Jurkat, Clone E6-1 (cell line): ENCODE results near the gene PACSIN3.

Experiments
- DNase-seq: peaks from one replicate; pipeline ENCODE4 v3.0.0-alpha.2; 2011; ENCODE audit warnings: low read depth, low spot score
- H3K4me3 ChIP-seq: 2 replicates; pipeline ENCODE4 v1.5.1; 2011; ENCODE audit warnings: mild to moderate bottlenecking, low read length, control low read depth, moderate library complexity

PACSIN3 gene

DNA sequence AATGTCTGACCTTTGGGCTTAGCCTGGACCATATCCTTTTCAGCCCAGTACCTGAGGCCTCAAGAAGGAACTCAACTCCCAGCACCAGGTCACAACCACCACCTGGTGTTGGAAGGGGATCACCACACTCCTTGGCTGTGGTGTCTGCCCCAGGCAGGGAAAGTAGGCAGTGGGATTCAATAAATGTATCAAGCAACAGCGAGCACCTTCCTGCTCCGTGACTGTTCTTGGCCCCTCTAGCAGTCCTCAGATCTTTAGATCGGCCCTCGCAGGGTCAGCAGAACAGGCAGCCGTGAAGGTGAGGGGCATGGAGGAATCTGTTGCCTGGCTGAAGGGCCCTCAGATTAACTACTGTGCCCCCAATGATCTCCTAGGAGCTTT, 25.5 kb downstream of the PACSIN3 start:
- H3K4me3 ChIP-seq, result no peak overlapping the region
- DNase-seq, result no peak

- DNase-seq, result no peak
- H3K4me3 ChIP-seq, result no peak overlapping the region
Measured at GRCh38 chr11:47158242-47158641, 28.0 kb downstream of the PACSIN3 start.

GRCh38 chr11:47157805-47158204, 28.4 kb downstream of the PACSIN3 start:
- H3K4me3 ChIP-seq, result no peak overlapping the region
- no peak for DNase-seq

GRCh38 chr11:47156951-47157350, 29.3 kb downstream of the PACSIN3 start:
- H3K4me3 ChIP-seq, result no peak overlapping the region
- DNase-seq, result no peak

DNA sequence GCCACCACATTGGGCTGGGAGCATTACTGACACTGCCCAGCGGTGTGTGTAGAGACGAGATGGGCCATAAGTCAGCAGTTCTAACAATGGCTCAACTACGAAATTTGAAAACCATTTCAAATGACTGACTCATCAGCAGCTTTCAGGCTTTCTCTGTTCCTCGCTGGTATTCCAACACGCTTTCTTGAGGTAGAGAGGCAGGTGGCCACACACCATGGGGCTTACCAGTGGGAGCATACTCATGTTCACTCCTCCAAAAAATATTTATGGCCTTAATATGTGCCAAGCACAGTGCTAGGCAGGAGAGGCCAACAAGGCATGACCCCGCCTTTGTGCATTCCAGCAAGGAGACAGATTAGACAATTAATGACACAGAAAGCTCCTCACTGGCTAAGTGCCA, 29.9 kb downstream of the PACSIN3 start:
- DNase-seq, result no peak
- no peak overlapping the region for H3K4me3 ChIP-seq

- H3K4me3 ChIP-seq, result no peak overlapping the region
- DNase-seq, result no peak
Measured at GRCh38 chr11:47155879-47156278, 30.4 kb downstream of the PACSIN3 start.

GRCh38 chr11:47154616-47155570, 31.3 kb downstream of the PACSIN3 start:
- DNase-seq, result peak; percentile 87
- peak overlapping the region; percentile 43 for H3K4me3 ChIP-seq

- peak overlapping the region; percentile 0 for H3K4me3 ChIP-seq
- DNase-seq, result peak; percentile 71
Measured at GRCh38 chr11:47152953-47153950, 33.0 kb downstream of the PACSIN3 start.

GRCh38 chr11:47152126-47152952, 33.9 kb downstream of the PACSIN3 start:
- no peak for DNase-seq
- no peak overlapping the region for H3K4me3 ChIP-seq

GRCh38 chr11:47149782-47150181, 36.5 kb downstream of the PACSIN3 start:
- no peak for DNase-seq
- H3K4me3 ChIP-seq, result no peak overlapping the region

- no peak for DNase-seq
- H3K4me3 ChIP-seq, result no peak overlapping the region
Measured at GRCh38 chr11:47148903-47149531, 37.2 kb downstream of the PACSIN3 start.

- no peak for DNase-seq
- no peak overlapping the region for H3K4me3 ChIP-seq
Measured at GRCh38 chr11:47148270-47148669, 38.0 kb downstream of the PACSIN3 start.

DNA sequence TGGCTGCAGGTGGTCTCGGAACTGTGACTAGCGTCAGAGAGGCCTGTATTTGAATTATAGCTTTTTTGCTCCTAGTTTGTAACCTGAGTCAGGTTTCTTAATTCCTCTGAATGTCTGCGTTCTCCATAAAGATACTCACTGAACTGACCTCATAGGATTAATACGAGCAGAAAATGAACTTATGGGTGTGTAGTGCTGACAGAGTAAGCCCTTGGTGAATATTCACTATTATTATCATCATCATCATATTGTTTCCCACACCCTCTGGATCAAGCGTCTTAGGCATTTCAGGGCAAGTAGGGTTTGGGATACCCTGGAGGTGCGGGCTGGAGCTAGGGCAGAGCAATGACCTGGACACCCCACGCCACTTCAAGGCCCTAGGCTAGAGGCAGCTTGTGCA, 38.6 kb downstream of the PACSIN3 start:
- DNase-seq, result no peak
- no peak overlapping the region for H3K4me3 ChIP-seq

DNA sequence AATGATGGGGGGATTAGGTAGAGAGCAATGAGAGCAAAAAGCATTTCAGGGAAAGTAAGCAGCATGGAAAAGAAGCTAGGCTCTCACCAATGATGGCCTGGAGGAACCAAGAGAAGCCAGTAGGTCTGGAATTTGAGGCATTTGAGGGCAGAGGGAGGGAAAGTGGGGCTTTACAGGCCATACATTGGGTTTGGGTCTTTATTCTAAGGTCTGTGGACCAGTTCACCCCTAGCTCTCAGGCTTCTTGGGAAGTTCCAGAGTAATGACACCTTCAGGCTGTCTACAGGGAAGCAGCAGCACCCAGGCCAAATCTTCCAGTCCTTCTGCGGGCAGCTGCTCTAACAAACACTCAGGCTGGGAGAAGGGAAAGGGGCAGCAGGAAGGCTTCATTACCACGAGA, 39.0 kb downstream of the PACSIN3 start:
- no peak overlapping the region for H3K4me3 ChIP-seq
- no peak for DNase-seq

DNA sequence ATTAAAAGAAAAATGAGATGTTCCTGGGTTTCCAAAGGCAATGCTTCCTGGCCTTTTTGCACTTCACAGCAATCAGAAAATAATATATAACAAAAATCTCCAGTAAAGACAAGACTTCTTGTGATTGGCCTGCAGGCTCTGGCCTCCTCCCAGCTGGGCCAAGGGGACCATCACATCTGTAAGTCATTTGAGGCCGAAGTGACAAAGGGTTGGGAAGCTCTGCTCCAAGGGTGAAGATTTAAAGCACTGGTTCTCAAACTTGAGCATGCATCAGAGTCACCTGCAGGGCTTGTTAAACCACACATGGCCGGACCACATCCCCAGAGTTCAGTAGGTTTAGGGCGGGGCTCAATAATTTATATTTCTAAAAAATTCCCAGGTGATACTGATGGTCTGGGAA, 41.7 kb downstream of the PACSIN3 start:
- no peak overlapping the region for H3K4me3 ChIP-seq
- no peak for DNase-seq

DNA sequence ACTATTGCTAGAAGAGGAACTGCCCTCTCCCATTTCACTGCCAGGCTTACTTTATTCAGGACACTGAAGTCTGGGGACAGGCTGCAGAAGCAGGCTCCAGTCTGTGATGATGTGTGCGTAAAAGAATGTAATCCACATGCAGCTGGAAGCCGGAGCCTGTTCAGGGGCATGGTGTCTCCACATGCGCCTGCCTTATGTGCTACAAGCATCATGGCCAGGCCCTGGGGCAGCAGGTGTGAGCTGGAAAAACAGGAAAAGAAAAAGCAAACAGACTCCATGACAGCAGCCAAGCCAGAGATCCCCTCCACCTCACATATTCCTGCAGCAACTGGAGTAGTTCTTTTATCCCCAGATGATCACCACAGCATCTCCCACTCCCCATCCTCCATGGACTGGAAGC, 42.9 kb downstream of the PACSIN3 start:
- DNase-seq, result no peak

DNA sequence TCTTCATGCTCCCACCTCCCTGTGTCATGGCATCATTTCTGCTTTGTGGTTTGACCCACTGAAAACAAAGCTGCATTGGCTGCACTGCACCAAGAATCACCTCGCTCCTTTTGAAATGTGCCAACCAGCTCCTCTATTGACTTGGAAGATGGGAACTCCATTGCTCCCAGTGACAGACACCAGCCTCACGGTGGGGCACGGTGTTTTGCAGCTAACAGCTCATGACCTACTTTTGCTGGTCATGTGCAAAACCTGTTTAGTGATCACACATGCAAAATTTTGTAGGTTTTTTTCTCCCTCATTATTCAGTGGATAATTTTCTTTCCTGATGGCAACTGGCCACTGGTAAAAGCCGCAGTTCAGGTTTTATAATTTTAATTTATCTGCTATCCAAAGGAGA, 46.4 kb downstream of the PACSIN3 start:
- no peak overlapping the region for H3K4me3 ChIP-seq
- DNase-seq, result no peak

More for the DNA sequence above, 42.9 kb downstream of the PACSIN3 start:
- H3K4me3 ChIP-seq, result no peak overlapping the region

- H3K4me3 ChIP-seq, result no peak overlapping the region
- DNase-seq, result no peak
Measured at GRCh38 chr11:47137476-47137875, 48.8 kb downstream of the PACSIN3 start.

GRCh38 chr11:47136921-47137320, 49.3 kb downstream of the PACSIN3 start:
- DNase-seq, result no peak
- no peak overlapping the region for H3K4me3 ChIP-seq
